DMS 273 treated with DMSO at 0.1 percent for 48 hours (cell line): ENCODE results near the gene S100A8.

Experiments
- DNase-seq: peaks from one replicate; lab custom pipeline; 2025; lab: John Stamatoyannopoulos, UW

The S100A8 gene

DNA sequence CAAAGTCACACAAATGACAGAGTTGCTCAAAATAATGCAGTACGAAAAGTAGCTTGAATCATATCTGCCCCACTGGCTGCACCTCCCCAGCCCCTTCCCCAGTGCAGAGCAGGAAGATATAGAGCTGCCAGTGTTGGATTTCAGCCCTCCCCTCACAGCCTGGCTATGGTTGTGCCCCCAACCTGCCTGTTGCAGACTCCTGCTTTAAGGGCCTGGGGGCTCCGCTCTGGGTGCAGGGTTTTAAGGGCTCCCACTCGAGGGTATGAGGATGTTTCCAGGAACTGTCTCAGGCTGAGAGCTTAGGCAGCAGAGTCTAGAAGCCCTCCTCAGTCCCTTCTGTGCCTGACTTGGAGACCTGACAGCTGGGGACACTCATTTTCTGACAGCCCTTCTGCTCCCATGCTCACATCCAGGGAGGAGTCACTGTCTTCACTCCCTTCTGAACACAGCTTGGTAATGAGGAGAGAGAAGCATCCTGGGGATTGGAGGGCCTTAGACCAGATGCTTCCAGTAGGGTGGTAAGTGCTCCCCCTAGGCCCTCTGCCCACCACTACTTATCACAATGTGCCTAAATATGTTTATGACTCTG is 28.6 kb downstream of the S100A8 start:
- DNase-seq: peak; percentile 20

DNA sequence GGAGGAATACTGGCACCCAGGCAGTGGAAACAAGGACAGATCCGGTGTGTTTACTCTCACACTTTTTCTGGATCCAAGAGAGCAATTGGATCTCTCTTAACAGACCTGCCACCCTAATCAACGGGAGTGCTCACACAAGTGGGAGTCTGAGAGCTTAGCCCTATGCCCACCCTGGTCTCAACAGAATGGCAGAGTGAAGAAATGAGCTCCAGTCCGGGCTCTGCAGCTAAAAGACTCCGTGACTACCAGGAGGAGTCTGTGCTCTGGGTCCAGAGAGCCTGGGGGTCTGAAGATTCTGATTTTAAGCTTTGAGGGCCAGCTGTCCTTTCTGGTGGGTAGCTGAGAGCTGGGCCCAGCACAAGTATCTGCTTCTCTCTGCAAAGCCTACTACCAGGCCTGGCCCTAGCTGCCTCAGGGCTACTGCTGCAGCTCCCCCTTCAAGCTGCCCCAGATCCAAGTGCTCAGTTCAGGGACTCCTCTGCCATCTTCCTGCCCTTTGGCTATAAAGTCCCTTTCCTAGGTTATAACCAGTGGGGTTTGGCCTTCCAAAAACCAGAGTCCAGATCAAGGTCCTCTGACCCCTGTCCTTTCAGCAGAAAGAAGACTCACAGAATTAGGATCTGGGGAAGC is 29.3 kb downstream of the S100A8 start:
- no peak for DNase-seq

DNA sequence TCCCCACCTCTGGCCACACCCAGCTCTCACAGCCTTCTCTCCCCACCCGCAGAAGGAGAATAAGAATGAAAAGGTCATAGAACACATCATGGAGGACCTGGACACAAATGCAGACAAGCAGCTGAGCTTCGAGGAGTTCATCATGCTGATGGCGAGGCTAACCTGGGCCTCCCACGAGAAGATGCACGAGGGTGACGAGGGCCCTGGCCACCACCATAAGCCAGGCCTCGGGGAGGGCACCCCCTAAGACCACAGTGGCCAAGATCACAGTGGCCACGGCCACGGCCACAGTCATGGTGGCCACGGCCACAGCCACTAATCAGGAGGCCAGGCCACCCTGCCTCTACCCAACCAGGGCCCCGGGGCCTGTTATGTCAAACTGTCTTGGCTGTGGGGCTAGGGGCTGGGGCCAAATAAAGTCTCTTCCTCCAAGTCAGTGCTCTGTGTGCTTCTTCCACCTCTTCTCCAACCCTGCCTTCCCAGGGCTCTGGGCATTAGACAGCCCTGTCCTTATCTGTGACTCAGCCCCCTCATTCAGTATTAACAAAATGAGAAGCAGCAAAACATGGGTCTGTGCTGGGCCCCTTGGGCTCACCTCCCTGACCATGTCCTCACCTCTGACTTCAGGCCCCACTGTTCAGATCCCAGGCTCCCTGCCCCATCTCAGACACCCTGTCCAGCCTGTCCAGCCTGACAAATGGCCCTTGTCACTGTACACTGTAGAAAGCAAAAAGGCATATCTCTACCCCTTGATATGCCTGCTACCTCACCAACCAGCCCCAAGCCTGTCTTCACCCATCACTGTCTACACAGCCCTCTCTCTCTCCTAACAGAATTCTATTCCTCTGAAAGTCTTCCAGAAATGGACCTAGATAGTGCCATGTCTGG is 30.0 kb downstream of the S100A8 start:
- DNase-seq: no peak

DNA sequence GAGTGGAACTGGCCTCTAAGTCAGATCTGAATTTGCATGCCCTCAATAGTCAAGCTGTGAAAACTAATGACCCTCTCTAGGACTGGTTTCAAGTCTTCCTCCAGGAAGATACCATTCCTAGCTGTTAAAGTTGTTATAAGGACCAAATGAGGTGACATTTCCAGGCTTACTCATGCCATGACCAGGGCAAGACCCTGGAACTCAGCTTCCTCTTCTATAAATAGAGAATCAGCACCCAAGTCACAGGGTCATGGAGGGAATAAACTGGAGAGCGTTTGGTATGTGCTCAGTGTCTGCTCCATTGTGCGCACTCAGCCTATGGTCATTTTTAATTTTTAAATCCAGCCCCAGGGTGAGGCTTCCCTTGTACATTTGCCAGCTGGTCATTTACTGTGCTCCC is 30.7 kb downstream of the S100A8 start:
- DNase-seq: no peak

DNA sequence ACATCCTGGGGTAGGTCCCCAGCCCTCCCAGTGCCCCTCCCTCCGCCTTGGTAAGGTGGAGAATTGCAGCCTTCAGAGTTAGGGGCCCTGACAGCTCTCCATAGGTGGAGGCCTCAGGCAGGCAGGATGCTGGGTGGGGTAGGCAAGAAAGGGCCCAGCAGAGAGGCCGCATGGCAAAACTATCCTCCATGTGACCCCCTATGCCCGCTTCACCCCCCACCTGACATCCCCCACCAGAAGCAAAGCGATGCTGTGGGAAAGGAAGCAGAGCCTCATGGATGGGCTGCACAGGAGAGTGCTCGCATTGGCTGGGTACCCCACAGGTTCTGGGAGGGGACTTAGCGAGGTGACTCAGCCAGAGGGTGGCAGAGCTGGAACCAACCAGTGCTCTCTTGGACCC is 31.6 kb downstream of the S100A8 start:
- no peak for DNase-seq

DNA sequence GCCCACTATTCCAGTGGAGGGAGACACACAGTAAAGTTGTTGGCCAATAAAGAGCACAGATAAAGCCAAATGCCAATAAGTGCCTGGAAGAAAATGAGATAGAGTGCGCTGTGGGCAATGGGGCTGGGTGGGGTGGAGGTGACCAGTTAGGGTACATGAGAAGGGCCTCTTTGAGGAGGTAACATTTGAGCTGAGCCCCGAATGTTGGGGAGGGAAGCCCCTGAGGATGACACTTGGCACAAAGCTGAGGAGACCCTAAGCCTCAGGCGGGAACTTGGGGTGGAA is 32.2 kb downstream of the S100A8 start:
- DNase-seq: no peak

DNA sequence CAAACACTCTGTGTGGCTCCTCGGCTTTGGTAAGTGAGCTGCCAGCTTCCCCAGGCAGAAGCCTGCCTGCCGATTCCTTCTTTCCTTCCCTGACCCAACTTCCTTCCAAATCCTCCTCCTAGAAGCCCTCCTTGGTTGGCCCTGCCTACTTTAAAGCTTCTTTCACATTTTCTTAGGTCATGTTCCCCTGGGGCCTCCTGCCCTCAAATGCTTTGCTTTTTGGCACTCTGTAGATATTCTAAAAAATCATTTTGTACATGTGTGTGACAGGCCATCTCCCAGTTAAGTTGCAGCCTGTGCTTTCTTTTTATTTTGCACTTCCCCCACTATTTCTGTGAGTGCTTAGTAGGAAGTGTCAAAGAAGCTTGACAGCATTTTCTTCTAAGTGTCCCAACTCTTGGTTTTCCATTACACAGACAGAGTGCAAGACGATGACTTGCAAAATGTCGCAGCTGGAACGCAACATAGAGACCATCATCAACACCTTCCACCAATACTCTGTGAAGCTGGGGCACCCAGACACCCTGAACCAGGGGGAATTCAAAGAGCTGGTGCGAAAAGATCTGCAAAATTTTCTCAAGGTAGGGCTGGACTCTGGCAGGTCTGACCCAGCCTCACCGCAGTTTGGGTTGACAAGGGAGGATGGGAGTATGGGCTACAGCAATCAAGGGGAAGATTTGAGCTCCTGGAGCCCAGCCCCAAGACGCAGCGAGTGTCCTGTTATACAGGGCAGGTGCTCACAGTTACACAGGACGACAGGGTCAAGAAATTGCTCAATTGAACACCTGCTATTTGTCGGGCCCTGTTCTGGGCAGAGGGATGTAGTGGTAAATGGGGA is 32.8 kb downstream of the S100A8 start, which contains the start of gene S100A9:
Gene S100A9 (plus strand): TSS at position 2 of the 838 bp plus-strand sequence. CDS start 430 bp downstream, at position 432.
- DNase-seq: no peak

DNA sequence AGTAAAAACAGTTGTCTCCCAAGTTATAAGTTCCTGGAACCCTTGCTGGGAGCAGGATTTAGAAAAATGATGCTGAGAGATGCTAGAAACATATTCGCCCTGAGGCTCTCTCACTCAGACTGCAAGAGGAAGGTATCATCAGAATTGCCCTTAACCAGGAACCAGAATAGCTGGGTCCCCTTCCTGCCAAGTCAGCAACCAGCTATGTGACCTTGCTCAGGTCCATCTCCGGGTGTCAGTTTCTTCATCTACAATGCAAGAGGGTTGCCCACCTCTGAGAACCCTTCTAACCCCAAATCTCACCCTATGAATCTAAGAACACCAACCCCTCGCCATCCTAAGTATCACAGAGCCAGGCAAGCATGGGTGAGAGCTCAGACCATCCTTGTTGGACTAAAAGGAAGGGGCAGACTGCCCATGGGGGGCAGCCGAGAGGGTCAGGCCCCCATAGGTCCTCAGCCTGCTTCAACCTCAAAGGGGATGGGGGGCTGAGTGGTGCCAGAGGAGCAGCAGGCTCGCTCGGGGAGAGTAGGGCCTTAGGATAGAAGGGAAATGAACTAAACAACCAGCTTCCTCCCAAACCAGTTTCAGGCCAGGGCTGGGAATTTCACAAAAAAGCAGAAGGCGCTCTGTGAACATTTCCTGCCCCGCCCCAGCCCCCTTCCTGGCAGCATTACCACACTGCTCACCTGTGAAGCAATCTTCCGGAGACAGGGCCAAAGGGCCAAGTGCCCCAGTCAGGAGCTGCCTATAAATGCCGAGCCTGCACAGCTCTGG is 33.6 kb downstream of the S100A8 start:
- no peak for DNase-seq

DNA sequence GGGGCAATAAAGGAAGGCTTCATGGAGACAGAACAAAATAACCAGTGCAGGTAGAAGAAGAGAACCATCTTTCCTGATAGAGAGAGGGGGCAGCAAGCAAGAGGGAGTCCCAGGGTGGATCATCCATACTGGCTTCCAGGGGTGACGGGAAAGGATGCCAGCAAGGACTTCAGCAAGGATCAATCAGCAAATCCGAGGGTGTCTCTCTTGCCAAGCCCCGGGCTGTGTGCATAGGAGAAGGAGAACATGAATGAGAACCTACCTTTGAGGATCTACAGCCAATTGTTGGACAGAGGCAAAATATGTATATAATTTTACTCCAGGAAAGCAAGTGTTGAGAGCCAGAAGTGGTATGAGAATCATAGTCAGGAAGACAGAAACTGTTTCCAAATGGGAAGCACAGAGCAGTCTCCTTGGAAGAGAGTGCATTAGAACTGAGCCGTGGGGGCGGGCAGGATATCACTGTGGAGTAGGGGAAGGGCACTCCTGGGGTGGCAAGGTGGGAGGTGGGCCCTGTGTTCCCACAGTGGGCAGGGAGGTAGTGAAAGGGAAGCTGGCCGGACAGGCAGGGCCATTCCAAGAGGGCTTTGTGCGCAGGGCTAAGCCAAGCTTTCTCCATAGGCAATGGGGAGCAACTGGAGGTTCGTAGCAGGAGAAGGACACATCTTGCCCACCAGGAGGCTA is 34.3 kb downstream of the S100A8 start:
- DNase-seq: no peak

DNA sequence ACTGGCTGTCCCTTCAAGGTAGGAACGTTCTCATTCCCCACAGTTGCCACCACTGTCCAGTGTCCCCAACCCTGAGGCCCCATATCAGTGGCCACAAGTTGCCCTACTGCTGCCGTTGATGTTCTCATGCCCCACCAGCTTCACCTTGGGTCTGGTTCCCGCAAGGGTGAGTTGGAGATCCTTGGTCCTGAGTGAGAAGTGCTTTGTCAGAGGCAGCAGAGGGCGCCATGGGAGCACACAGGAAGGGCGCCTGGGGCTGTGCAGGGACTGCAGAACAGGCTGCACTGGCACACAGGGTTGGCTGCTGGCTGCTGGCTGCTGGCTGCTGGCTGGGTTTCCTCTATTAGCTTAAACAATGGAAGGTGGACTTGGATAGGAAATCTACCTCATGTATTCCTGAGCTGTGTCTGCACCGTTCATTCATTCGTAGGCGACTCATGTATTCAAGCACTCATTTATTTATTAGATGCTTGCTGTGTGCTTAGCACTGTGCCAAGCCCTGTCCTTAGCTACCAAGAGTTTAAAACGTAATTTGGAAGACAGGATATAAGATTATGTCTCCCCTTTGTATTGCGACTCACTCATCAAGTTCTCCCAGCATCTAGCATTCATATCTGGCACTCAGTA is 35.3 kb downstream of the S100A8 start:
- peak; percentile 53 for DNase-seq

DNA sequence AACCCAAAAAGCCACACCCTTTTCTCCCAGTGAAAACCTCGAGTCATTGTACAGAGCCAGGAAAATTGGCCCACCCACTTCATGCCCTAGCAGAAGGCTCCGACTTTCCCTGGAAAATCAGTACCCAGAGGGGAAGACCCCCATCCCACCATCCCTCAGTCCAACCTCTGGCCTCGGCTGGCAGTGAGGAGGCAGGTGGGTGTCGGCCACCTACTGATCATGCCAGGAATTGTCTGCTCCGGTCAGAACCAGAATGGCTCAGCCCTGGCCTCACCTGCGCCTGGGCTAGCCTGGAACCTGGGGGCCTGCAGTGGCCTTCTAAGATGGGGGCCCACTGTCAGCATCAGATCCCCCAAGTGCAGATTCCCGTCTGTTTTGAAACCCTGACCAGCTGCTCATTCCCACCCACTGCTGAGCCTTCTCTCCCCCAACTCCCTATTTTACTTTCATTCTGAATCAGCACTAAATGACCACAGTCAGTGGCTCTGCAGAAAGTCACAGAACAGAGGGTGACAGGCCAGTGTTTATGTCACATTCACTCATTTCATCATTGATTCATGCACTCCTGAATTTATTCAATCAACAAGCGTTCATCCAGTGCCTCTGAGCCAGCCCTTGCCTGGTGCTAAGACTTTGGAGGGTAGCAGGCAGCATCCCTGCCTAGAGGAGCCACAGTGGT is 36.2 kb downstream of the S100A8 start:
- no peak for DNase-seq

DNA sequence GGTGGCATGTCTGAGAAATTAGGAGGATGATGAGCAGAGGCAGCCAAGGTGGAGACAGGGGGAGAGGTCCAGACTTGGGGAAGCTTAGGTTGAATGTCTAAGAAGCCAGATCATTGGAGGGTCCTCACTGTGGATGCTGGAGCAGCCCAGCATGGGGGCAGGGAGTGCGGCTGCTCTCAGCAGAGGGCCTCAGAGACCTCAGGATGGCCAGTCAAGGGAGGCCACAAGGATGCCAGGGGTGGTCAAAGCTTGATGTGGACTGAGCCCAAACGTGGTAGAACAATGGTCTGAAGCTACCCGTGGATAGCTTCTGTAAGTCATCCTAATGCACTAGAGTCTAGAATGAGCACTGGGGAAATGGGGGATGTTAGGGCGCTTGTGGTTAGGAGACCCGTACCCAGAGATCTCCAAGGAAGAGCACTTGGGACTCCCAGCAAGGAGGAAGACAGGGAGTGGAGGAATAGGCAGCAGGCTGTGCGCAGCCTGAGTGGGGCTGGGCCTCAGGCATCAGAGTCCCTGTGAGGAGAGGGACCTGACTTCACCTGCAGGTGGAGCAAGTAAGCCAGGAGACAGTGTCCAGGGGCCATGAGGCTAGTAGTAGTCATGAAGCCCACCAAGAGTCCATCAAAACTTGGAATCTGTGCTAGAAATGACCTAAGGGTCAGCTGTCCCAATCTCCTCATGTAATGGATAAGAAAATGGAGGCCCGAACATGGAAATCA is 37.5 kb downstream of the S100A8 start:
- no peak for DNase-seq

DNA sequence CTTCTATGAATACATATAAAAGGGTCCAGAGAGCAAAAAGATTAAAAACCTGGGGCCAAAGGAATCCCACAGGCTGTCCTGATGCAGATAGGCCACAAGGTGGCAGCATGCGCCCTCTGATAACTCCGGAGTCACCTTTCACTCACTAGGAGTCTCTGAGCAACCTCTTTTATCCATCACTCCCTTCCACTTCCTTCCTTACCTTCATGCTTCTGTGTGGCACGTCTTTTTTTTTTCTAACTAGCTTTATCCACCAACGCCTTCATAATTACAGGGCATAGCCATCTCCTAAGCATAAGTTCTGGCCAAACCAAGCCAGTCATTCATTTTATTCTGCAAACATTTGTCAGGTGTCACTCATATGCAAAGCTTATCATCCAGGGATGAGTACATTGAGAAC is 38.4 kb downstream of the S100A8 start:
- peak; percentile 34 for DNase-seq

DNA sequence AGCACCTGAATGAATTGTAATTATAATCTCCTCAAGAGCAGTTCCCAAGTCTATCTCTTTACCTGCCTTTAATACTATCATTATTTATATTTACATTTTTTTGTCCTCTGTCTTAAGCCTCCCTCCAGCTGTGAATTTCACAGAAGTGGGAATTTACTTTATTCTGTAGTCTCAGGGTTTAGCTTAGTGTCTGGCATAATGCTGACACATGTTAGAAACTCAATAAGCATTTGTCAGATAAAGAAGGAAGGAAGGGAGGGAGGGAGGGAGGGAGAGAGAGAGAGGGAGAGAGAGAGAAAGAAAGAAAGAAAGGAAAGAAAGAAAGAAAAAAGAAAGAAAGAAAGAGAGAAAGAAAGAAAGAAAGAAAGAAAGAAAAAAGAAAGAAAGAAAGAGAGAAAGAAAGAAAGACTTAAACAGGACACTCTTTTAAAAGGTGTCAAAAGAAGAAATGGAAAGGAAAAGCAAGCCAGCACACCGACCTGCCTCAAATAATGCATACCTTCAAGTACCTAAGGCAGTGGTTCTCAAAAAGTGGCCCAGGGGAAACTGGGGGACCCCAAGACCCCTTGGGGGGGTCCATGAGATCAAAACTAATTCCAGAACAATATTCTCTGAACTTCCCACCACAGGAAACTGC is 40.4 kb downstream of the S100A8 start:
- no peak for DNase-seq

DNA sequence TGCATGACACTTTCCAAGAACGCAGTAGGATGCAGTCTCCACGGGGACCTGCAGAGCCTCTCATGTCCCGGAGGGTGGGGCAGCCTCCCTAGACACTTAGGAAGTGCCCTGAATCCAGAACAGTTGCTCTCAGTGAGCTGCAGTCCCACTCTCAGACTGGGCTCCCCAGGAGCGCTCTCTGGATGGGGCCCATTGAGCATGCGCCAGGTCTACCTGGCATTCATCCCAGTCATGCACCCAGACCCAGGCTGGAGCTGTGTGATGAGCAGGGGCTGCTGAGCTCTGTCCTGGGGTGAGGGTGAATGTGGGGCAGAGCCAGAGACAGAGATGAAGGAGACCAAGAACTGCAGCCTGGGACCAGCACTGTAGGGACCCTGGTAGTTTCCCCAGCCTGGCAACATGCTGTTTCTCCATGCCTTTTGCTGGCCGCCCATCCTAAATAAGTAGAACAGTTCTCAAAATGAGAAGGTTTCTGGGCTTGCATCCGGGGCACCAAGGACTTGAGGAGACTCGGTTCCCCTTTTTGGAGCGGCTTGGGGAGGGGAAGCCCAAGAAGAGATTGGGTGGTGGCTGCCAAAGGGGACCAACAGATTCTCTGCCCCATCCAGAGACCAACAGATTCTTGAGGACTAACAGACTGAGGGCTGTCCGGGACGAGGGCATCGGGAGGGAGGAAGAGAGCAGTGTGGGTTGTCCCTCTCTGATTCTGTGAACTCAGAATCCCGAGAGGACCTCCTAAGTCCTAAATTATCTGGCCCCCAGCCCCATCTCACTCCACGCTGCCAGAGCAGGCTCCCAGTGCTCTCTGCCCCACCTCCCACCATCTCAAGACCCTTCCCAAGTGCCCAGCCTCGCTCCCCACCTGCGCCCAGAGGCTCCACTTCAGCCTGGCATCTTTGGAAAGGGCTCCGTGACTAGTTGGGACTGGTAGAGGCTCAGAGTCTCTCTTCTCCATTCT is 41.2 kb downstream of the S100A8 start:
- DNase-seq: no peak

DNA sequence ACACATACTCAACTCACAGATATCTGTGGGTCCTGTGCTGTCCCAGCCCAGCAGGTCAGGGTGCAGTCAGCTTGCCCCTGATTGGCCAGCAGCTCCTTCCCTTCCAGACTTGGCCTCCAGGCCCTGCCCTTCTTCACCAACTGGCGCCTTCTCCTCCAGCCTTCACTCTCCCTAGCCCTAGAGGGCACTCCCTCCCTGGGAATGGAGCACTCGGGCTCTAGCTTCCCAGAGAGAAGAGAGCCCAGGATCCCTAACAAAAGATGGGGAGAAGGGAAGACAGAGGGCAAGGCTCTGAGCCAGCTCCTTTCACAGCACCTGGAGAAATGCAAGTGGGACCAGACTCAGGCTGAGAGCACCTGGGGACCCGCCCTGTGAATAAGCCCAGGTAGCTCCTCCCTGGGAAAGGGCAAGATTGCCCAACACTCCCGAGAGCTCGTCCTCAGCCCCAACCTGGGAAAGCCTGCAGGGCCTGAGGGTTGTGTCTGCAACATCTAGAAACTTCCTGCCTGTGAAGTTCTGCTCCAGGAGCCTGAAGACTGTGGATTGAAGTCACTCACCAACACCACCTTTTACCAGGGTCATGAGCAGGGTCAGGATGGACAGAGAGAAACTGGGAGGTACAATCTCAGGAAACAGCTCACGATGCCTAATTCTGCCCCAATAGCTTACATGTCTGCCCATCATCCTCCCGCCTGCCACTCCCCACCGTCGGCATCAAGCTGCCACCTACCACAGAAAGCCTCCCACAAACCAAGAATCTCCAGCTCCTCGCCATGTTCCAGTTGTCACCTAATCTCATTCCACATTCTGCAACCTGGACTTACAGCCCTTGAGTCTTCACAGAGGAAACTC is 42.1 kb downstream of the S100A8 start, which contains the start of gene PGLYRP4:
Gene PGLYRP4 (minus strand): TSS at position 331 of the 852 bp plus-strand sequence. CDS start 909 bp downstream, outside the sequence.
- no peak for DNase-seq
